ENCODE results near the gene EMC10. TPM values are rescaled to one million over a fixed set of nuclear protein-coding genes. Genes with fewer than 3 reads are reported as not detected.
"Not testable (repeated sequence)": the region's sequence is repeated elsewhere in the genome, so short reads cannot be mapped to it uniquely, and the experiment has no call there.

Gene EMC10
- total RNA-seq, 6 experiments from 2014 or later: 49.1 to 113 (median 55.2) TPM

DNA sequence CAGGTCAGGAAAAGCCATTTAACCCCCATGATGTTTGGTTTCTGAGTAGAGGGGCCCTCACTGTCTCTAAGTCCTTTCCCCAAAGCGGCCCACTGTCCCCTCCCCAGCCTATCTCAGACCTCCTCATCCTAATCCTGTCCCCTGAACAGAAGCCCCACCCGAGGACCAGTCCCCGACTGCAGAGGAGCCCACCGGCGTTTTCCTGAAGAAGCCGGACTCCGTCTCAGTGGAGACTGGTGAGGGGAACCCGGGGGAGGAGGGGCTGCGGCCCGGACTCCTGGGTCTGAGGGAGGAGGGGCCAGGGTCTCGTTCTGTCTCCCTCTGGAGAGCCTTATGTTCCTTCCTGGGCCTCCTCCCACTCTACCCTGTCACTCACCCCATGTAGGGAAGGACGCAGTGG lies 40.7 kb upstream of the EMC10 start:
- Mint-ChIP-seq H3K27ac (no peak overlapping the region), H3K9me3 (no peaks in the 10 kb centered on the region), H3K4me1 (ENCODE audit: low read depth) (peaks cover 10% of the 10 kb centered on the region), H3K4me3 (no peak overlapping the region), H3K36me3 (ENCODE audit: low read depth) (no peaks in the 10 kb centered on the region), H3K27me3 (ENCODE audit: insufficient read depth) (peaks cover 39% of the 10 kb centered on the region)
- DNase-seq: no peak
- TF ChIP-seq, protein P1, sequence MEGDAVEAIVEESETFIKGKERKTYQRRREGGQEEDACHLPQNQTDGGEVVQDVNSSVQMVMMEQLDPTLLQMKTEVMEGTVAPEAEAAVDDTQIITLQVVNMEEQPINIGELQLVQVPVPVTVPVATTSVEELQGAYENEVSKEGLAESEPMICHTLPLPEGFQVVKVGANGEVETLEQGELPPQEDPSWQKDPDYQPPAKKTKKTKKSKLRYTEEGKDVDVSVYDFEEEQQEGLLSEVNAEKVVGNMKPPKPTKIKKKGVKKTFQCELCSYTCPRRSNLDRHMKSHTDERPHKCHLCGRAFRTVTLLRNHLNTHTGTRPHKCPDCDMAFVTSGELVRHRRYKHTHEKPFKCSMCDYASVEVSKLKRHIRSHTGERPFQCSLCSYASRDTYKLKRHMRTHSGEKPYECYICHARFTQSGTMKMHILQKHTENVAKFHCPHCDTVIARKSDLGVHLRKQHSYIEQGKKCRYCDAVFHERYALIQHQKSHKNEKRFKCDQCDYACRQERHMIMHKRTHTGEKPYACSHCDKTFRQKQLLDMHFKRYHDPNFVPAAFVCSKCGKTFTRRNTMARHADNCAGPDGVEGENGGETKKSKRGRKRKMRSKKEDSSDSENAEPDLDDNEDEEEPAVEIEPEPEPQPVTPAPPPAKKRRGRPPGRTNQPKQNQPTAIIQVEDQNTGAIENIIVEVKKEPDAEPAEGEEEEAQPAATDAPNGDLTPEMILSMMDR (IDR thresholded peaks at IDR 0.05): no peak

DNA sequence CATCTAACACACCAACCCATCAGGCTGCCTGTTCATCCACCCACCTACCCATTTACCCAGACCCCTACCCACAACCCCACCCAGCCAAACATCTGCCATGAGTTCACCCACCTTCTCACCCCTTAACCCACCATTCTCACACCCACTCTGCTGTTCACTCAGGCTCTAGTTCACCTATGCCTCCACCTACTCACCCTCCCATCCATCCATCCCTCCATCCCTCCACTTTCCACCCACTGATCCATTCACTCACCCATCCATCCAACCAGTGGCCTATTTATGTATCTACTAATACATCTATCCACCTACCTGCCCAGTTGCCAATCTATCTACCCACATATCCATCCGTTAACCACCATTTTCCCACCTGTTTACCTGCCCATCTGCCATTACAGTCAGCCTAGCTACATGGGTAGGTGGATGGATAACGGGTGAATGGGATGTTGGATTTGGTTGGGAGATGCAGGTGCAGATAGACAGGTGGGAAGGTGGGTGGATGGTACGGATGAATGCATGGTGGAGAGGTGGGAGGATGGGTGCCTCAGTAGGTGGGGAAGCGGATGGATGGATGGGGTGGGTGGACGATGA lies 38.4 kb upstream of the EMC10 start:
- Mint-ChIP-seq H3K27me3 (ENCODE audit: insufficient read depth) (peaks cover 37% of the 10 kb centered on the region), H3K36me3 (ENCODE audit: low read depth) (no peaks in the 10 kb centered on the region), H3K27ac (no peak overlapping the region), H3K9me3 (no peaks in the 10 kb centered on the region), H3K4me3 (no peak overlapping the region), H3K4me1 (ENCODE audit: low read depth) (no peaks in the 10 kb centered on the region)
- DNase-seq: no peak
- TF ChIP-seq, protein P1 (IDR thresholded peaks at IDR 0.05): no peak

DNA sequence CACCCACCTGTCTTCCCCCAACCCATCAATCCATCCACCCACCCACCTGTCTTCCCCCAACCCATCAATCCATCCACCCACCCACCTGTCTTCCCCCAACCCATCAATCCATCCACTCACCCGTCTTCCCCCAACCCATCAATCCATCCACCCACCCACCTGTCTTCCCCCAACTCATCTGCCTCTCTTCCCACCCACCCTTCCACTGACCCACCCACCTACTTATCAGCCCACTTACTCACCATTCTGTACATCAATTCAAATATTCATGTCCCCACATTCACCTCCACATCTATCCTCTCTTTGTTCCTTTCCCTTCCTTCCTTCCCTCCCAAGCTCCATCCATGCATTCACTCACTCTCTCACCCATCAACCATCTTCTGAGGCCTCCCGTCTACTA lies 37.2 kb upstream of the EMC10 start:
- not testable (repeated sequence) for H3K4me3 Mint-ChIP-seq; H3K27ac Mint-ChIP-seq; H3K4me1 Mint-ChIP-seq (ENCODE audit: low read depth); DNase-seq; H3K36me3 Mint-ChIP-seq (ENCODE audit: low read depth); H3K9me3 Mint-ChIP-seq
- peaks cover 27% of the 10 kb centered on the region for H3K27me3 Mint-ChIP-seq (ENCODE audit: insufficient read depth)

DNA sequence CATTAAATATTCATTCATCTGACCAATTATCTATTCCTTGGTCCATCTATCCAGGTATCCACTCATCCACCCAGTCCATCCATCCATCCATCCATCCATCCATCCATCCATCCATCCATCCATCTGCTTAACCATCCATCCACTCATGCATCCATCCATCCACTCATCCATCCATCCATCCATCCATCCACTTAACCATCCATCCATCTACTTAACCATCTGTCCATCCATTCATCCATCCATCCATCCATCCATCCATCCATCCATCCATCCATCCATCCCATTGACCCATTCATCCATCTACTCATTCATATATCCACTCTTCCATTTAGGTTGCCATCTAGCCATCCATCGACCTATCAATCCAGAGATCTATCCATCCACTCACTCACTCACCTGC lies 32.2 kb upstream of the EMC10 start:
- H3K36me3 Mint-ChIP-seq (ENCODE audit: low read depth): no peaks in the 10 kb centered on the region
- no peak for DNase-seq
- H3K9me3 Mint-ChIP-seq: peaks cover 4% of the 10 kb centered on the region
- no peaks in the 10 kb centered on the region for H3K4me1 Mint-ChIP-seq (ENCODE audit: low read depth)
- H3K4me3 Mint-ChIP-seq: no peak overlapping the region
- TF ChIP-seq, protein P1 (IDR thresholded peaks at IDR 0.05): no peak
- no peak overlapping the region for H3K27ac Mint-ChIP-seq
- peaks cover 17% of the 10 kb centered on the region for H3K27me3 Mint-ChIP-seq (ENCODE audit: insufficient read depth)

DNA sequence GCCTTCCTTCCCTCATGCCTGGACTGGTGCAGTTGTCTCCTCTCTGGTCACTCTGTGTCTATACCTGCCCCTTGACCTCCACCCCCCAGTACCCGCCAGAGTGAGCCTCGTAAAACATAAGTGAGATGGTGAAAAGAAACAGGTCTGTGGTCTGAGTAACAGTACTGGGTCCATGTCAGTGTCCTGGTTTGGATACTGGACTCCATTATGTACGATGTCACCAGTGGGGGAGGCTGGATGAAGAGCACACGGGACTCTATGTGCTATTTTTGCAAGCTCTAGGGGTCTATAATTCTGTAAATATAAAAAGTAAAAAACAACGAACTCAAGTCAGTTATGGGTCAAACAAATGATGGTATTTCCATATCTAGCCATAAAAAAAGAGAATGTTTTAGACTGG lies 29.3 kb upstream of the EMC10 start:
- H3K36me3 Mint-ChIP-seq (ENCODE audit: low read depth): no peaks in the 10 kb centered on the region
- H3K27ac Mint-ChIP-seq: no peak overlapping the region
- no peak for DNase-seq
- H3K9me3 Mint-ChIP-seq: peaks cover 4% of the 10 kb centered on the region
- TF ChIP-seq, protein P1 (IDR thresholded peaks at IDR 0.05): no peak
- H3K27me3 Mint-ChIP-seq (ENCODE audit: insufficient read depth): peaks cover 8% of the 10 kb centered on the region
- H3K4me3 Mint-ChIP-seq: no peak overlapping the region
- H3K4me1 Mint-ChIP-seq (ENCODE audit: low read depth): no peaks in the 10 kb centered on the region

DNA sequence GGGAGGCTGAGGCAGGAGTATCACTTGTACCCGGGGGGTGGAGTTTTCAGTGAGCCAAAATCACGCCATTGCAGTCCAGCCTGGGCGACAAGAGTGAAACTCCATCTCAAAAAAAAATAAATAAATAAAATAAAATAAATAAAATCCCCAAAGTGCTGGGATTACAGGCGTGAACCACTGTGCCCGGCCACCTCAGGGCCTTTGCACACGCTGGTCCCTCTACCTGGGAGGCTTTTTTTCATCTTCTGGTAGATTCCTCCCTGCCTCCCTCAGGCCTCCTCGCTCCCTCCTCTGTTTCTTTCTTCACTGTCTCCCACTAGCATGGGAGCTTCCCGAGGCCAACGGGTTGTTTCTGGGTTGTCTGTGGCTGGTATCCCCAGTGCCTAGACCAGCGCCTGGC lies 28.6 kb upstream of the EMC10 start:
- no peak for DNase-seq
- Mint-ChIP-seq H3K27ac (no peak overlapping the region), H3K9me3 (peaks cover 4% of the 10 kb centered on the region), H3K4me1 (ENCODE audit: low read depth) (no peaks in the 10 kb centered on the region), H3K36me3 (ENCODE audit: low read depth) (no peaks in the 10 kb centered on the region), H3K4me3 (no peak overlapping the region), H3K27me3 (ENCODE audit: insufficient read depth) (peaks cover 8% of the 10 kb centered on the region)
- TF ChIP-seq, protein P1 (IDR thresholded peaks at IDR 0.05): no peak
